K562 (cell line): ENCODE data around the gene GLP2R. TPM values are rescaled to one million over a fixed set of nuclear protein-coding genes. Genes with fewer than 3 reads are reported as not detected.

Experiments
- ATAC-seq: fragments of 200-7000 bp; cut with Tn5 transposase; 3 replicates; pipeline ENCODE4 v1.9.1; 2020; ENCODE audit warnings: moderate library complexity
- BruUV-seq: library from RNA; stranded (reverse); fragments of 400-500 nt; replicated peaks from 2 replicates; lab custom pipeline; 2021; lab: Mats Ljungman, UMichigan
- CTCF ChIA-PET: fragments of 300-600 bp; formaldehyde crosslinking; extraction: SDS; loops from one replicate; lab custom pipeline; 2021; ENCODE audit warnings: low intra/inter-chr PET ratio; lab: Yijun Ruan, JAX
- POLR2A ChIA-PET: fragments of 300-600, 350-650 bp; sonication (Branson Sonifier 250); formaldehyde crosslinking; extraction: SDS; loops from one replicate; lab custom pipeline; 2021; ENCODE audit warnings: antibody characterized with exemption, inconsistent platforms; lab: Yijun Ruan, JAX
- DNase-seq, 4 experiments: peaks; one replicate each; pipeline versions ENCODE4 v3.0.0 to v3.0.0-alpha.2; 2011 to 2018; ENCODE audit warnings: low spot score in 3 of 4, mixed read lengths in 3 of 4; ENCODE audit errors: extremely low read depth in 1 of 4
- FAIRE-seq: peaks from 2 replicates; lab custom pipeline; 2011; peaks lifted over from hg19 to GRCh38; lab: Jason Lieb, UNC
- H2AFZ ChIP-seq: 2 replicates; pipeline ENCODE4 v1.6.0; 2011; ENCODE audit warnings: low read depth, low read length, control low read depth, inconsistent platforms
- H3K27ac ChIP-seq: fragments of 200-600 bp; 3 replicates; pipeline ENCODE4 v1.8.0; 2011; ENCODE audit warnings: low read depth, mild to moderate bottlenecking, control low read depth, inconsistent platforms, low read length, moderate library complexity, mixed read lengths; ENCODE audit errors: extremely low read depth
- H3K27me3 ChIP-seq, 2 experiments: fragments of 300-600 bp in 1 of 2; 2 replicates in 1 of 2; 3 replicates in 1 of 2; pipeline versions ENCODE4 v1.6.0 to v1.8.0; 2011; ENCODE audit warnings: inconsistent platforms in 2 of 2, low read length in 2 of 2, mild to moderate bottlenecking in 1 of 2, mixed read lengths in 1 of 2, moderate library complexity in 1 of 2; ENCODE audit not compliant: control insufficient read depth in 2 of 2, insufficient read depth in 2 of 2
- H3K36me3 ChIP-seq: fragments of 300-600 bp; 3 replicates; pipeline ENCODE4 v1.8.0; 2011; ENCODE audit warnings: mild to moderate bottlenecking, low read length, inconsistent platforms; ENCODE audit not compliant: control insufficient read depth, insufficient read depth
- H3K4me1 ChIP-seq, 2 experiments: fragments of 200-600 bp in 1 of 2; replicated peaks in 1 of 2; 2 replicates in 1 of 2; 3 replicates in 1 of 2; pipeline versions ENCODE4 v1.5.1 to v1.8.0; 2011; ENCODE audit warnings: inconsistent platforms in 2 of 2, low read length in 2 of 2, mild to moderate bottlenecking in 1 of 2, mixed read lengths in 1 of 2, moderate library complexity in 1 of 2; ENCODE audit not compliant: control insufficient read depth in 2 of 2, insufficient read depth in 2 of 2
- H3K4me2 ChIP-seq: 2 replicates; pipeline ENCODE4 v1.6.1; 2011; ENCODE audit warnings: low read length, control low read depth, inconsistent platforms, mixed read lengths; ENCODE audit not compliant: insufficient read depth
- H3K4me3 ChIP-seq: fragments of 200-600 bp; sonication (generic), shearing (Covaris generic); 2 replicates; pipeline ENCODE4 v1.5.1; 2016; ENCODE audit warnings: control low read depth, inconsistent platforms
- H3K79me2 ChIP-seq: fragments of 200-600 bp; 3 replicates; pipeline ENCODE4 v1.8.0; 2011; ENCODE audit warnings: low read length, inconsistent platforms; ENCODE audit not compliant: control insufficient read depth, insufficient read depth
- H3K9ac ChIP-seq, 2 experiments: 2 replicates each; pipeline versions ENCODE4 v1.6.0 to v1.6.1; 2011; ENCODE audit warnings: low read depth in 2 of 2, low read length in 2 of 2, control low read depth in 1 of 2, inconsistent platforms in 1 of 2, mild to moderate bottlenecking in 1 of 2, mixed read lengths in 1 of 2; ENCODE audit not compliant: insufficient read depth in 1 of 2
- H3K9me1 ChIP-seq: one replicate; pipeline ENCODE4 v1.6.0; 2011; ENCODE audit warnings: inconsistent platforms, mild to moderate bottlenecking, low read length, moderate library complexity; ENCODE audit not compliant: control insufficient read depth, insufficient read depth
- H3K9me3 ChIP-seq: replicated peaks from 2 replicates; pipeline ENCODE4 v1.5.1; 2011; ENCODE audit warnings: low read depth, low read length, inconsistent platforms; ENCODE audit not compliant: control insufficient read depth, insufficient read depth
- H4K20me1 ChIP-seq: replicated peaks from 2 replicates; pipeline ENCODE4 v1.6.1; 2011; ENCODE audit warnings: low read length, inconsistent platforms, mixed read lengths; ENCODE audit not compliant: control insufficient read depth, insufficient read depth
- IRF2 ChIP-seq: sonication (generic); formaldehyde crosslinking; IDR thresholded peaks from 2 replicates; pipeline ENCODE4 v1.8.1; 2022; ENCODE audit warnings: mild to moderate bottlenecking, missing genetic modification reagents
- KLF10 ChIP-seq: fragments of 250-450 bp; sonication (Bioruptor Pico); IDR thresholded peaks from 2 replicates; pipeline ENCODE4 v1.6.1; 2021; ENCODE audit warnings: matching md5 sums
- RBBP5 ChIP-seq: fragments of 200-600 bp; sonication (generic); IDR thresholded peaks from 2 replicates; pipeline ENCODE4 v1.6.1; 2012; ENCODE audit warnings: borderline replicate concordance, mild to moderate bottlenecking, low read length, control low read depth, inconsistent platforms; ENCODE audit not compliant: insufficient read depth, poor library complexity, severe bottlenecking
- RERE ChIP-seq: sonication (generic); formaldehyde crosslinking; IDR thresholded peaks from 2 replicates; pipeline ENCODE4 v1.8.0; 2023; ENCODE audit warnings: missing genetic modification reagents, mild to moderate bottlenecking, borderline replicate concordance
- SMAD3 ChIP-seq: fragments of 450-650 bp; formaldehyde crosslinking; conservative IDR thresholded peaks from 2 replicates; pipeline ENCODE4 v1.4.0; 2020; ENCODE audit warnings: mild to moderate bottlenecking
- SMC3 ChIP-seq: conservative IDR thresholded peaks from 2 replicates; pipeline ENCODE4 v1.6.1; 2011; ENCODE audit warnings: low read depth, low read length, improper control_type of control experiment; ENCODE audit not compliant: insufficient read depth
- SREBF1 ChIP-seq: fragments of 150-350 bp; IDR thresholded peaks from 2 replicates; pipeline ENCODE4 v1.6.1; 2014; ENCODE audit warnings: antibody characterized with exemption, low read depth, low read length, borderline replicate concordance
- TAF15 ChIP-seq: fragments of 200-400 bp; formaldehyde crosslinking; IDR thresholded peaks from 2 replicates; pipeline ENCODE4 v1.6.1; 2017; ENCODE audit warnings: mild to moderate bottlenecking, low read depth, low read length, moderate library complexity
- WGBS: fragments of 100-300 bp; shearing (Covaris generic); methylation state at CpG from one replicate; pipeline ENCODE4 v1.1.6; 2016; ENCODE audit warnings: low coverage, mixed read lengths; ENCODE audit not compliant: insufficient coverage; ENCODE audit errors: missing lambda C conversion rate; 5-methylcytosine and 5-hydroxymethylcytosine counted together
- in situ Hi-C: fragments of 300-500 bp; cut with MboI; formaldehyde crosslinking; loops from 4 replicates; pipeline ENCODE4 v1.15.0; 2018; ENCODE audit warnings: inconsistent platforms, mixed read lengths
- intact Hi-C: fragments of 100-400 bp; cut with micrococcal nuclease; formaldehyde crosslinking; loops from 2 replicates; pipeline ENCODE4 v1.14.2; 2022
- polyA plus RNA-seq, 8 experiments: library from polyadenylated mRNA; depleted of rRNA in 4 of 8; stranded (reverse) in 5 of 8; unstranded in 3 of 8; fragments of >200 nt; fragmentation: Nextera tagmentation in 2 of 8; fragmentation: Illumina TruSeq in 1 of 8; extraction: Ambion mirVana in 2 of 8; extraction: Trizol in 1 of 8; gene quantifications; 2 replicates each; pipeline versions ENCODE4 v1.2.1 to v1.2.3, GENCODE V29; 2011 to 2014; ENCODE audit warnings: inconsistent platforms in 1 of 8, missing spikeins in 1 of 8
- total RNA-seq, 7 experiments: library from RNA; depleted of rRNA in 6 of 7; stranded (reverse); fragments of >200 nt in 6 of 7; fragmentation: Illumina TruSeq in 2 of 7; extraction: Trizol in 2 of 7; gene quantifications; 2 replicates each; pipeline versions ENCODE4 v1.2.1 to v1.2.3, GENCODE V29; 2011 to 2021; ENCODE audit warnings: low replicate concordance in 1 of 7

GLP2R gene
- total and polyA plus RNA-seq, 9 of the 15 experiments (the other 6 are each of a cell fraction or from before 2014, with no cell fraction given) = not detected

- no peak overlapping the region for H3K27ac ChIP-seq
- WGBS = 2% methylated on average over 6 of the region's 8 CpGs
- H3K9ac ChIP-seq = no peak overlapping the region
- ATAC-seq (no peak), FAIRE-seq (no peak)
- no peaks in the 10 kb centered on the region for H3K79me2 ChIP-seq
- no peak overlapping the region for H3K4me2 ChIP-seq
- no peaks in the 10 kb centered on the region for H3K36me3 ChIP-seq
- no peak for TF ChIP-seq TAF15
- no peak for TF ChIP-seq IRF2
- TF ChIP-seq RERE = no peak
- TF ChIP-seq RBBP5 = no peak
- TF ChIP-seq KLF10 (CRISPR knock-in tag) = no peak
- TF ChIP-seq SMC3 = no peak
- no peak for TF ChIP-seq SREBF1
- TF ChIP-seq SMAD3 (CRISPR knock-in tag) = no peak
- TF ChIP-seq, all 486 proteins: peak for 0
- Histone ChIP-seq H3K9me1 (no peaks in the 10 kb centered on the region), H2AFZ (no peak overlapping the region), H3K4me3 (no peak overlapping the region), H3K9me3 (no peaks in the 10 kb centered on the region), H3K4me1 (no peaks in the 10 kb centered on the region), H4K20me1 (no peaks in the 10 kb centered on the region), H3K27me3 (peaks cover 0 to 10% of the 10 kb centered on the region in 2 experiments; a peak in 2 of 5 replicates)
- in situ Hi-C loops (no loop called here), intact Hi-C loops (no loop called here)
- CTCF ChIA-PET = no interaction called here
- BruUV-seq = no TSS peak
- no peak for DNase-seq
- POLR2A ChIA-PET = no interaction called here
Measured at GRCh38 chr17:9900044-9900594, 74.4 kb downstream of the GLP2R start.
